Stimulated activated CD4-positive, alpha-beta T cell treated with anti-CD3 and anti-CD28 coated beads, TNF-alpha, amount 100 ng/mL, for 4 hours (primary cell): ENCODE measurements around the gene AUH.

Source experiments
- DNase-seq, 3 experiments: peaks; one replicate each; pipeline ENCODE4 v3.0.0-alpha.2; 2020; ENCODE audit warnings: low read depth in 3 of 3

The AUH gene

DNA sequence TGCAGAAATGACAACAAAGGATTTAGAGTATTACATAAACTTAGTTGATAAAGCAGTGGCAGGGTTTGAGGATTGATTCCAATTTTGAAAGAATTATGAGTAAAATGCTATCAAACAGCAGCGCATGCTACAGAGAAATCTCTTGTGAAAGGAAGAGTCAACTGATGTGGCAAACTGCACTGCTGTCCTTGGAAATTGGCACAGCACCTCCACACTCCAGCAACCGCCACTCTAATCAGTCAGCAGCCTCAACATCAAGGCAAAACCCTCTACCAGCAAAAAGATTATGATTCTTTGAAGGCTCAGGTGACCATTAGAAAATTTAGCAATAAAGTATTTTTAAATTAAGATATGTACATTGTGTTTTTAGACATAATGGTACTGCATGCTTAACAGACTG, 66.4 kb downstream of the AUH start:
- DNase-seq: no peak

DNA sequence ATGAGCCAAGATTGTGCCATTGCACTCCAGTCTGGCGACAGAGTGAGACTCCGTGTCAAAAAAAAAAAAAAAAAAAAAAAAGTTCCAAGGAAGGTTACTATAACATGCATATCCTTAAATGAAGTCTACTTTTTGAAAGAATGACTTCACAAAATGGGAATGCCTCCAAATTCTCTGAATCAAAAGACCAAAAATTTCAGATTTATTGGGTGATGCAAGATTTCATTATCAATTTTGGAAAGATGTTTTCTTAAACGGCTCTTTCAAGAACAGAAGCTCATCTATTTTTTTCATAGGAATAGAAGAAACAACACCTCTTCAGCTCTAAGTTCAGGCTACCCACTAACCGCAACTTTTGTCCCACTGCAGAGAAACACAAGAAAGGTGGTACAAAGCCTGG, 69.9 kb downstream of the AUH start:
- no peak for DNase-seq

DNA sequence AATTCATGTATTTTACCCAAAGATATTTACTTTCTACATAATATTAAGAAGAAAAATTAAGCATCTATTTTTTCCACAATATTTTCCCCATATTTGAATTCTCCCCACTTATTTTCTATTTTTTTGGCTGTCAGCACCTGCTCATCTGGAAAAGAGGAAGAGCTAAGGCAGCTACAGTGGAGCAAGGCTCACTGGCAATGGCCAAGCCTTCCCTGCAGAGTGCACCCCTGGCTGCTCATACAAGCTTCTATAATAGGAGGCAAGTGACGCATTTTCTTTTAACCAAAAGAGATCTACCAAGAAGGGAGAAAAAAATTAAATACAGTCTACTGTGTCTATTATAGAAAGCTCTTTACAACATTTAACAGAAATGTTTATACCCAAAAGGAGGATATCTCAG, 72.5 kb downstream of the AUH start:
- DNase-seq: no peak

- no peak for DNase-seq
Measured at GRCh38 chr9:91285729-91286353, 75.9 kb downstream of the AUH start.

GRCh38 chr9:91282292-91282691, 79.4 kb downstream of the AUH start:
- no peak for DNase-seq

DNA sequence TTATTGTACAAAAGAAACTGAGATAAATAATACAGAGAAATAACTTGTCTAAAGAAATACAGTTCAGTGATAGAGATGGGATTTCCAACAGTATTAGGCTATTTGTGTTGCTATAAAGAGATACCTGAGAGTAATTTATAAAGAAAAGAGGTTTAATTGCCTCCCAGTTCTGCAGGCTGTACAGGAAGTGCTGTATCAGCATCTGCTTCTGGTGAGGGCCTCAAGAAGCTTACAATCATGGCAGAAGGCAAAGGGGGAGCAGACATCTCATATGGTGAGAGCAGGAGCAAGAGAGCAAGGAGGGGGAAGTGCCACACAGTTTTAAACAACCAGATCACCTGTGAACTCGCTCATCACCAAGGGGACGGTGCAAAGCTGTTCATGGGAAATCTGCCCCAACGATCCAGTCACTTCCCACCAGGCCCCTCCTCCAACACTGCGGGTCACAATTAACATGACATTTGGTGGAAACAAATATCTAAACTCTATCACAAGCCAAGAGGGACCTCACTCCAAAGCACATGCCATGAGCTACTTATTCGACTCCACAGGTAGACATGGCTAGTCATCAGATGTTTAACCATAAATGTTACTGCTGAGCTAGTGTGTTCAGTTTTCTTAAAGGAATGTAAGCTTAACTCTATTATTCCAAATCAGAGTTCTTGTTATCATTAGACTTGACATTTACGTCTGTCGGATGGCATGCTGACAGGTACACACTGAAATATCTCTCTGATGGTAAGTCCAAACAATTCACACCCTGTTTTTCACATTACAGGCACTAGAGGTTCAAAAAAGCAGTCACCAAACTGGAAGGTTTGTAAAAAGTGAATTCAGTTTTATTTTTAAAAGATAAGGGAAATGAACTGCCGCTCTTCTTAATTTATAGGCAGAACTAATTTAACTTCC, 82.2 kb downstream of the AUH start:
- no peak for DNase-seq

DNA sequence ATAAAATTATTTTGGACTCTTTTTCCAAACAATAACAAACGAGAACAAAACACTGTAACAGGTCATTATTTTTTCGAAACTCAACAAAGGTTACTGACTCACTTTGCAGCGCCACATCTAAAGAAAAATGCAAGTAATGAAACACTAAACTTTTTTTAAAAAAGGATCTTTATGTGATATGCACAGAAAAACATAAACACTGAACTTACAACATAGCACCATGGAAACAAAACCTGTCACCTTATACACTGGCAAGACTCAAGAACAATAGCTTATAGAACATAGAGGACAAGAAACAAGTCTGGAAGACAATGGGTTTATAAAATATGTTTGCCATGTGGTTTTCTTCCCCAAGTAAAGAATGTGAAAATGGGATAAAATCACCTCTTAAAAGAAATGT, 85.2 kb downstream of the AUH start:
- no peak for DNase-seq

DNA sequence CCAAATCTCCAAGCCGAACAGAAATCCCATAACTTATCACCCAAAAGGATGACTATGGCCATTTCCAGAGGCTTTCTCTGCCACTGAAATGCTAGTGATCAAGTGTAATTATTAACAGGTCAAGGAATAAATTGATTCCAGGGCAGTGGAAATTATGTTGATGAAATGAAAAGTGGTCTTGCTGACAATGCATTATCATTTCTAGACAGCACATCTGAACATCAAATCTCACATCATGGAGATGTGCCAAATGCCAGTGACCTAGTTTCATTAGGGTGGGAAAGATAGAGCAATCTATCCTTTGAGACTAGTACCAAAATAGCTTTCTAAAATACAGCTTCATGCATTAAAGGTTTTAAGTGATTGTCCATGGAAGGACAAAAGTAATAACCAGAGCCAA, 86.1 kb downstream of the AUH start:
- no peak for DNase-seq

GRCh38 chr9:91274949-91275492, 86.7 kb downstream of the AUH start:
- no peak for DNase-seq

DNA sequence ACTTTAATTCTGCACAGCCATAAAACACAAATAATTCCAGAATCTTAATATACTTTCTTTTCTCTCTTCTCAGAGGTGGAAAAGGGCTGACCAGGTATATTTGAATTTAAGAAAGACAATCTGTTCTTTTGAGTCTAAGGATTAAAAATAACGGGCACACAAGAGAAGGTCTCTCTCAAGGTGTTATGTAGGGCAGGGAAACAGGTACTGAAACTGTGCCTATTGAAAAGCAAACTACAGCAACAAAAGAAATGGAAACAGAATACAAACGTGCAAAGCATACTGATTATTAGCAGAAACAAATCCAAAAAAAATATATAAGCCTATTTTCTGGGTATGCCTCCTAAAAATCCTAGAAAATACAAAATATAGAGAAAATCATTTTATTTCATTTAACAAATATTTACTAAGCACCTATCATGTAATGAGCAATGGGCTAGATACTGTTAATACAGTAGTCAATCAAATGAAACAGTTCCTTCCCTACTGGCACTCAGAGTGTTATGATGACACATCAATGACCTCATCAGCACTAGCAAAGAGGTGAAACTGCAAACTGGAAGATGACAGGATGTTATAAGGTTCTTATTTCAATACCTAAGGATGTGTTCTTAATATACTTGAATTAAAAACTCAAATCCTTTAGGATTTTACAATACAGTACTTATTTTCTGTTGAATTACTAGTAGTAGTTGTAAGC, 87.7 kb downstream of the AUH start:
- DNase-seq: no peak

DNA sequence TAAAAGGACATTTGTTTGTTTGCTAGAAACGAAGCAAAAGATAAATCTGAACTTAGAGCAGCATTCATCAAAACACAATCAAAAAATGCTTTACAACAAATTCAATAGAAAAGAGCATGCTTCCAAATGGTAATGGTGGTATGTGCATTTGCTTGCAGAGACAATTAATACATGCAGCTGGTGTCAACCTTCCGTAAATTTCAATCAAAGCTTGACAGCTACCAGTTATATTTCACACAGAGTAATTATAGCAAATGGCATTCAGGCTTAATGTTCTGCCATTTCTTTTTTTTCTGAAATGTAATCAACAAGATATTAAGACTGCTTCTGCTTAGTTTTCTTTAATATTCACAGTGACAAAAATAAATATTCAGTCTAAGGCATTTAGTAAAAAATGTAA, 90.6 kb downstream of the AUH start:
- DNase-seq: no peak

GRCh38 chr9:91269907-91270491, 91.7 kb downstream of the AUH start:
- no peak for DNase-seq

- no peak for DNase-seq
Measured at GRCh38 chr9:91266448-91266847, 95.3 kb downstream of the AUH start.

DNA sequence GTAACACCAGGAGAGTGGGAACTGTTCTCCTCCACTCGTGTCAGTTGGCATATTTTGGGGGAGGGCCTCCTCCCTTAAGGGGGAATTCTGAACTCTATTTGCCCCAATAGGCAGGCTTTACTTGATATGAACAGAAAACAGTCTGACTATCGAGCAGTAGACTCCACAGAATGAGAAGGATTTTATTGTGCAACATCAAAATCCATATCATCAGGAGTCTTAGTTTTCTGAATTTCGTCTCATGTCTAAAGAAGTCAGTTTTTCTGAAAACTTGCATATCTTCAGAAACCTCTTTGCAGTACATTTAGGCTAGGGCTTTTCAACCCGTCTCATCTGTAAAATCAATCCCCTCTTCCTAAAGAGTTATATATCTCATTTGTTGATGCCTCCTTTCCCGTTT, 96.2 kb downstream of the AUH start:
- DNase-seq: no peak

- DNase-seq: no peak
Measured at GRCh38 chr9:91261417-91261816, 100.3 kb downstream of the AUH start.

GRCh38 chr9:91259162-91259561, 102.6 kb downstream of the AUH start:
- DNase-seq: no peak

DNA sequence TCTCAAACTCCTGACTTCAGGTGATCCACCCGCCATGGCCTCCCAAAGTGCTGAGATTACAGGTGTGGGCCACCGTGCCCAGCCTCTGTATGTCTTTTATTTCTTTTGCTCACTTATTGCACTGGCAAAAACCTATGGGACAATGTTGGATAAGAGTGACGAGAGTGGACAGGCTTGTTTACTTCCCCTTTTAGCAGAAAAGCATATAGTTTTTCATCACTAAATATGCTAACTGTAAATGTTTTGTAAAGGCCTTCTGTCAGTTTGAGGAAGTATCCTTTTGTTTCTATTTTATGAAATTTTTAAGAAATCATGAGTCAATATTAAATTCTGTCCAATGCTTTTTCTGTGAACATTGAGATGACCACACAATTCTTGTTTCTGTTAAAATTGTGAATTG, 103.3 kb downstream of the AUH start:
- DNase-seq: no peak

DNA sequence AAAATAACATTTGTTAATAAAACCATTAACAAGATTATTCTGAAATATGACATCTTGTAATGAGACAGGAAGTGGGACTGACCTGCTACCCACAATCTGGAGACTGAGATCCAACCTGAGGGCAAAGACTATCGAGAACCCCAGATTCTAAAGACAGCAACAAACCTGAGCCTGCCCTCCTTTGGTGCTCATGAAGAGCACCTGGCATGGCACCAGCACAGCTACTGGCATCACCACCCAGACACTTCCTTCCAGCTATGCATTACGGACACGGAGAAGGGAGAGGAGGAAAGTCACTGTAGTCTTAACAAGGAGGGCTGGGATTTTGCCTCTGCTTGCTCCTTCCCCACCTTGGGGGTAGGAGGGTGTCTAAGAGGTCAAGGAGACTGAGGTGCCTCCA, 105.5 kb downstream of the AUH start:
- DNase-seq: no peak

DNA sequence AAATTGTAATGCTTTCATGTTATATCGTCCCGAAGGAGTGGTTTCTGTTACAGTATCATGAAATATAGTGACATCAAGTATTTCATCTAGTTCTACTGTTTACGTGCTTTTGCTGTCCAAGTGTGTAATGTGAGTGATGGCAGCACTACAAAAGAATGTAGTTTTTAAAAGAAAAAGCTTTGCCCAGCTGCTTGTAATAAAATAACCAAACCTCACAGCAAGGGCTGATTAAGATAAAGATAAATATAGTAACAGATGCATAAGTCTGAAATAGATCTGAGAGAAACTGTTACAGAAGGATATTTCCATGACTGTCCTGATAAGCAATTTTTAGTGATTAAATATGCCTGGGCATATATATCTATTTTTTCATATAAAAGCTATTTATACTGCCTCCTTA, 106.4 kb downstream of the AUH start:
- DNase-seq: no peak

DNA sequence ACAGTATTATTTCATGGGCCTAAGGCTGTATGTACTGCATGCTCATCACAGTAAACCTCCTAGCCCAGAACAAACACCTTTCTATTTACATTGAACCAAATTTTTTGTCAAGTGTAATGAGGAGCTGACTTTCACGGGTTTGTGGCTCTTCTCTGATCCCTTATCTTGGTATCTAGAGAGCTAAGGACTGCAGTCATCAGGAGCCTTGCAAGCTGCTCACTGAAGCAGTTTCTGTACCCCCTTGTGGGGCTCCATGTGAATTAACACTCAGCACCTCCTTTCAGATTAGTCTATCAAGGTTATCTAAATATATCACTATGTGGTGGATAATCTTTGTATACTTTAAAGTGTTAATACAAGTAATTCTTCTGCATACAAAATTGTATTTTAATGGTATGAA, 108.2 kb downstream of the AUH start:
- DNase-seq: peak in 1 of 3 experiments; percentile 2

DNA sequence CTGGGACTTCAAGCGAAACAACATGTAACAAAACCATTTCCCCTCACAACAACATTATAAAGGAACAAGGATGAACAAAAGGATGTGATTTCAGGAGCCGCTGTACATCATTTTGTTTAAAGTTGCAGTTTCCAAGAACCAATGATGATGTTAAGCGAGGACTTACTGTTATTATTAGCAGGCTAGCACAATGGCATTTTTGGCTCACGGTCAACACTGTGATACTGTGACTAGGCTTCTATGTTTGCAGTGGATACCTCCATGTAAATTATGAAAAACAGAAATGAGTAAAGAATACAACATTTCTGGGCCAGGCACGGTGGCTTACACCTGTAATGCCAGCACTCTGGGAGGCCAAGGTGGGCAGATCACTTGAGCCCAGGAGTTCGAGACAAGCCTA, 113.0 kb downstream of the AUH start:
- no peak for DNase-seq

GRCh38 chr9:91247278-91247677, 114.4 kb downstream of the AUH start:
- DNase-seq: no peak
